Umbilical cord (tissue), 2 donors: ENCODE measurements around the gene VWC2L. TPM values are rescaled to one million over a fixed set of nuclear protein-coding genes. Genes with fewer than 3 reads are reported as not detected.

Experiments used
- DNase-seq: peaks from one replicate; pipeline ENCODE4 v3.0.0-alpha.2; 2015; ENCODE audit warnings: low spot score
- total RNA-seq: library from RNA; depleted of rRNA; stranded (reverse); fragments of >200 nt; gene quantifications from one replicate; pipeline ENCODE4 v1.2.3, GENCODE V29; 2014; ENCODE audit warnings: low replicate concordance; ENCODE audit not compliant: insufficient read depth

The VWC2L gene
- 4.3 TPM for total RNA-seq

DNA sequence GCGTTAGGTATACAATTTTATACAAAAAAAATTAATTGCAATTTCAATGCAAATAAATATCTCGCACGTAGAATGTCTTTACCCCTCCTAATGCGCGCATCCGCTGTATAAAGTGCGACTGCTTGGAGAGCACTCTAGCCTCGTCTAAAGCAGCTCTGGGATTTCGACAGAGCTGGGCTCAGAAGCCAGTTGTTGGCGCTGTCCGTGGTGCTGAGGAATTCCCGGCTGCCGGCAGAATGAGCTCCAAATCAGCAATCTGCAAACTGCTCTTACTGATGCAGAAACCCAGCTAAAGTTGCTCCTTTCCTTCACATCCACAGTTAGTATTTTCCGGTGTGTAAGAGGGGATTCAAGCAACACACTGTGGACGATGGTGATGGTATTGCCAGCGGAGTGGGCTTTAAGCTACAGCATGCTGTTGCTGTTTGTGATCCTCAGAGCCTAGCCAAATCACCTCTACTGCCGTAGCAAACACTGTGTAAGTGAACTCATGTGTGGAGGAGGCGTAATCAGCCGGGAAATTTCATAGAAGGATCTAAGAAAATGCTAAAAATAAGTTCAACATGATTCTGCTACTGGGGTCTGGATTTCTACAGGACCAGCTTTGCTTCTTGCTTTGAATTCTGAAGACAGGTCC is at the start of gene VWC2L:
TSS of gene VWC2L (plus strand) at position 137 of the 637 bp plus-strand sequence. CDS start 3,140 bp downstream, outside the sequence.
- peak; percentile 87 for DNase-seq

DNA sequence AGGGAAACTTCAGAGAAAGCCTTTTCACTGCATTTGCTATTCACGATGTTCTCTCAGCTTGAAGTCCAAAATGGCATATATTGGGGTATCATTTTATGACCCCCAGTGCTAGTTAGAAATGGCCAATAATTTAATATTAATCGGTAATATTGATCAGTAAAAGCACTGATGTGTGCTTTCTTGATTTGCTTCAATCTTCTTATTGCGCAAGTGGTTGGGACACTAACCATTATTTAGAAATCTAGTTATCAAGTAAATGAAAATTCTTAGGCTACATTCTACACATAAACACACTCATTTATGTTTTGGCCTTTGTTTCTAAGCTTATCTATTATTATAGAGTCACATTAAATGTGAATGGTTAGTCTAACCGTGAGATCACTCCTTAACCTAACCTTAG is 49.7 kb upstream of the VWC2L start:
- no peak for DNase-seq

DNA sequence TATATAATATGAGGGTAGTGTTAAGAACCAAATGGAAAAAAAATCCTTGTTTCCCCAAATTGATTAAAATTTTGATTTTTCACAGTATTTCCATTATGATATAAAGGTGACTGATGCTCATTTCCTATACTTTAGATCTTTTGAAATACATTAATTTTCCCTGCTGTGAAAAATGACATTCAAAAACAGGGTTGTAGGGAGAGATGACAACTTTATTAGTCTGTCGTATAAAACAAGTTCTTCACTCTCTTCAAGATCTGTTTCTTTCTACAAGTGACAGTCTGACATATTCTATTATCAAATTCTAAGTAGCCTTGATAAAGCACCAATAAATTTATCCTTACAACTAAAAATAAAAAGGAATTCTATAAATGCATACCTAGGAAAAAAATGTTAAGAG is 45.3 kb upstream of the VWC2L start:
- no peak for DNase-seq

DNA sequence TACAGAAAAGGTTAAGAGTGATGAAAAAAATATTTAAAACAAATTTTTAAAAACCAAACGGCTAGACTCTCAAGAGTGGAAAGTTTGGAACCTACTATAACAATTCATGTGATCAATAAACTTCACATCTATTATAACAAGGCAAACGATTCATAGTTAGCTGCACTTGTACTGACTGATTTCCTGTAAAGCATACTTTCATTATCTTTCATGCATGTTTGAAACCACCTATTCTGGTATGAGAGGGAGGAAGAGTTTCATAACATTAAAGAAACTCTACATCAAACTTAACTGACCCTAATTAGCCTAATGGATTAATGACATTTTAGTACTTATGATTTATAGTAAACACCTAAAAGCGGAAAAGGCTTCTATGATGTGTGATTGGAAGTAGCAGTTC is 43.7 kb upstream of the VWC2L start:
- no peak for DNase-seq

DNA sequence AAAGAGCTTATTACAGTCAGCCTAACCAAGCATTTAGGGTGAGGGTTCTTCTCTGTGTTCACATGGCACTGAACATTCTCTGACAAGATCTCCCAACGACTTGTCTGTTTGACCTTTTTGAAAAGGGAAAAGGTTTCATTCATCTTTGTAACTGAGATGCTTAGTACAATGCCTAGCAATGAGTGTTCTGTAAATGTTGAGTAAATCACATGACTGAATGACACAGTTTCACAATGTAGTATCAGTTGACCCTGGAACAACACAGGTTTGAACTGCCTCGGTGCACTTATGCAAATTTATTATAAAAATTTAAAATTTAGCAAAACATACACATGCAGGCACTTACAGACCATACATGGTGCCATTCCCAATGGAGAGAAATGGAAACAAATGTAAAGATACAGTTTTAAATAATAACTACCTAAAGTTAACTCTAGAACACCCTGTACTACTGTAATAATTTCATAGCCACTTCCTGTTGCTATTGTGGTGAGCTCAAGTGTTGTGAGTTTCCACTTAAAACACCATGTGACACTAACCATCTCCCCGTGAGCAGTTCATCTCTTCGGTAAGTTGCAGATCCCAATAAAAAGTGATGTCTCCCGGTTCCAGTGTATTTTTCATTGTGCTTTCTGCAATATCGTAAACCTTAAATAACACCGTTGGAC is 34.1 kb upstream of the VWC2L start:
- no peak for DNase-seq

DNA sequence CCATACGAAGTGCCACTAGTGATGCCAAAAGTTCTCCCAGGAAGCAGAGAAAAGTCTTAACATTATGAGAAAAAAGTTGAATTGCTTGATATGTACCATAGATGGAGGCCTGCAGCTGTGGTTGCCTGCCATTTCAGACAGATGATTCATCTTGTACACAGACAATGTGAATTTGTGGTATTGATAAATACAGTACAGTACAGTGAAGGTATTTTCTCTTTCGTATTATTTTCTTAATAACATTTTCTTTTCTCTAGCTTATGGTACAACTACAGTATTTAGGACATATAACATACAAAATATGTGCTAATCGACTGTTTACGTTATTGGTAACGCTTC is 33.6 kb upstream of the VWC2L start:
- DNase-seq, result no peak

DNA sequence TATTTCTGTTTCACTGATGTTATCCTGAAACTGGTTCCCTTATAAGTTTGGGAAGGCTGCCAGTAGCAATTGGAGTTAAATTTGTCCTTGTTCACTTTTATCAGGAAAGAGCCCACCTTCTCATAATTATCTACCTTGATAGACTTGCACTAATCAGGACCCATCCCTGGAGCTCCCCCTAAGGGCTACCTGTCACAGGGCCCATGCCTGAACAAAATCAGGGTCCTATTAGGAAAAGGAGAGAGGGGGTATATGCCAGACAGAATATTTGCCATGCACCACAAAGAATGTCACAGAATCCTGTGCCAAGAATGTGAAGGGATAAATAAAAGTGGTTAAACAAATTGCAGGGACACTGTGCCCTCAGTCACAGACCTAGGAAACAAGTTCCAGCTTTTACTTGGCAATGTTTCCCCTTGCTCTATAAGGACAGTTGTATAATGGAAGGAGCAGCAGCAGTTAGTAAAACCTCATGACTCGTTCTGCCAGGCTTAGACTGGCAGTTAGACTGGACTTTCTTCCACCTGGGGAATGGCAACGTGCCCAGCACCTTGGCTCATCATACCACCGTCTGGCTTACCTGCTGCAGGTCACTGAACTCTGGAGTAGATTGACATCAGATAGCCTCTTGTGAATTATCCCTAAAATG is 32.3 kb upstream of the VWC2L start:
- DNase-seq, result no peak

DNA sequence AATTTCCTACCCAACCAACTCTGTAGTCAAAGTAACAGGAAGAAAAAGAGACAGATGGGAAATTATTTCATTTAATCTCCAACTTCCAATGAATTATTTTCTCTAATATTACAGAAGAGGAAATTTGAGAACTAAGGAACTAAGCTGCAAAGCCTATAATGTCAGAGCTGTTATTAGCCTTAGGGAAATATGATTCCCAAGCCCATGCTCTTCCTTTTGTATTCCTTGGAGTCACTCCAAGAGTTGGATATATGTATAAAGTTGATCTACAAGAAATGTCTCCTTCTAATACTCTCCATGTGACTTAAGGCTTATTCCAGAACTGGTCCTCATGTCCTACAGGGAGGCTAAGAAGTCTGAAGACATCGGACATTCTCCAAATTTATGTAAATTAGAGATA is 31.6 kb upstream of the VWC2L start:
- DNase-seq, result no peak

DNA sequence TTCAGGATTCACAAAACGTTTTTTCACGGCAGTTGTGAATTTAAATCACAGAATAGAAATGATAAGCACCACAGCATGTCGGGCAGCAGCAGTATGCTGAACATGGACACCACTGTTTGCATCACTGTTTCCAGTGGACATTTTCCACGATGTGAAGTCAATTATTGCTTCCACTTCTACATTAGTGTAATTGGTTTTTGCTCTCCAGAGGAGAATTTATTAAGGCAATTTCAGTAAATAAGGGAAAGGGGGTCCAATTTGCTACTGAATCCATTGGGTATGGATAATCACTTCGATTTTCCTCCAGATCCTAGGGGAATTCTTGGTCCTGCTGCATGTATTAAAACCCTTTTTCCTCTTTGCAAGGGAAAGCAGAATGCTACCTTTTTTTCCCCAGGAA is 30.2 kb upstream of the VWC2L start:
- DNase-seq, result no peak

DNA sequence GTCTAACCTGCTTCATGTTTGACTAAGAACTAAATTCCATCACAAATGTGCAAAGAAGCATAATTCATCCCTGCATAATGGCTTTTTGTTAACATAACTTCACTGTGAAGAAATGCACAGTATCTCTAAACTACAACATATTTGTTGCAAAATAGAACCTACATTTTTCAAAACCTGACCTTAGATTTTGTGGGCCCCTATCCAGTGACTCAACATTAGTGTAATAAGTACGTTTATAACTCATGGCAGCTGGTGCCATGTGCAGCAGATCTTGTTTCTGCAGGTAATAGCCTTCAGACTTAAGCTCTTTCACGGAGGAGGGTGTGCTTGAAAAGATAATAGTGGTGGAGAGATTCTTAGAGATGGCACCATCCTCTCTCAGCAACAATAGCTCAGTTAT is 28.6 kb upstream of the VWC2L start:
- DNase-seq, result no peak

DNA sequence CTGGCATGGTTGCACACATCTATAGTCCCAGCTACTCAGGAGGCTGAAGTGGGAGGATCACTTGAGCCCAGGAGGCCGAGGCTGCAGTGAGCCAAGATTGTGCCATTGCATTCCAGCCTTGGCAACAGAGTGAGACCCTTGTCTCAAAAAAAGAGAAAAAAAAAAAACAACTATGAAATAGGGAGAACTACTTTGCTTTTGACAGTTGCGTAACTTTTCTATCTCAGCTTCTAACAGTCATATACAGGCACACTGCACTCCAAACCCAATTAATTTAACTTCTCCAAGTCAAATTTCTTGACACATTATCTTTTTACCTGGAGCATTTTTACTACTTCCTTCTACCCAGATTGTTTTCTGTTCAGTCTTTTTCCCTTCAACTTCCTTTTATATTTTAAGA is 24.1 kb upstream of the VWC2L start:
- DNase-seq, result no peak

DNA sequence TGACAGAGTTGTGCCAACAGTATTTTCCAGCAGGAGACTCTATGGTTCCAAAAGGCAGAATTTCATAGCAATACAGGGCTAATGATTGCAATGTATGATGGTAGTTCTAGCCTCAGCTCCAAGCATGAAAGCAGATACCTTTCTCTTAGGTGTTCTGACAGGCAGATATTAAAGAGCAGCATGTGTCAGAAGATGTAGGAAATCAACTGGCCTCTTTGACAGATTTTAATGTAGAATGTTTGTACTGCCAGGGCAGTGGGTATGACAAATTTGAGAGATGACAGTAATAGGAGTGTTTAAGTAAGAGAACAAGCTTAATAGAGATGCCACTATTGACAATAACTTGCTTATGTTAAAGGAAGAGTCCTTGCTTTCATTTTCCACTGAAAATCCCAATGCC is 21.5 kb upstream of the VWC2L start:
- no peak for DNase-seq

DNA sequence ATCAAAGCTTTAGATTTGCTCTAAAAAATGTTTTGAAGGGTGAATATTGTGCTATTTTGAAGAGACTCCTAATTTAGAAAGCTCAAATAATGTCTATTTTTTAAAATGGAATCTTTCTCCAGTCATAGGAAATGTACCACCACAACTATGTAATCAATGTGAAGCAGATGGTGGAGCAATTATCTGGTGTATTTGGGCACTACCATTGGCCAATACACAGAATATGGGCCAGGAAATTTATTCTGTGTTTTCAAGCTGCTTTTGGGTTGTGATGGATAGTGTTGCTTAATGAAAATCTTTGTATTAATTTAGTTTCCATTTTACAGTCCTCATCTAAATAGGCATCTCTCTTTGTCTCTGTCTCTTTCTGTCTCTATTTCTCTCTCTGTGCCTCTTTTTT is 17.1 kb upstream of the VWC2L start:
- no peak for DNase-seq

DNA sequence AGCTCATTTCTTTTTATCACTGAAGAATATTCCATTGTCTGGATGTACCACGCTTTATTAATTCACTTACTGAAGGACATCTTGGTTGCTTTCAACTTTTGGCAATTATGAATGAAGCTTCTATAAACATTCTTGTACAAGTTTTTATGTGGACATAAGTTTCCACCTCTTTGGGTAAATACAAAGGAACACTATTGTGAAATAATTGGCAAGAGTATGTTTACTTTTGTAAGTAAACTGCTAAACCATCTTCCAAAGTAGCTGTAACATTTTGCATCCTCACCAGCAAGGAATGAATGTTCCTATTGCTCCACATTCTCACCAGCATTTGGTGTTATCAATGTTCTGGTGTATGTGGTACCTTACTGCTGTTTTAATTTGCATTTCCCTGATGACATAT is 15.8 kb upstream of the VWC2L start:
- no peak for DNase-seq

DNA sequence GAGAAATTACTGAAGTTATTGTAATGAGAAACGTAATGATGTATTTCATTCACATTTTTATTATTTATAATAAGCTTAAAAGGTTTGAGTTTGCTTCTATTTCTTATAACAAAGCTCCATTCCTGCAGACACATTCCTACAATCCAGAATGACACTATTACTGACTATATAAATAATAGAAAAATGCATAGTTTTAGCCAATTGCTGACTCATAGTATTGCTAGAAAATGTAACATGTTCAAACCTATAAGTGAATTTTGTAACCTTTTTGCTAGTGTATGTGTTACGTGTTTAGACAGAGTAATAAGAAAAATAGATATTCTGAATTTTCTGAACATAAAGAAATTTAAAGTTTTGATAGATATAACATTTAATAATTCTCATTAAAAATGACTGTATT is 9.3 kb upstream of the VWC2L start:
- DNase-seq, result no peak

DNA sequence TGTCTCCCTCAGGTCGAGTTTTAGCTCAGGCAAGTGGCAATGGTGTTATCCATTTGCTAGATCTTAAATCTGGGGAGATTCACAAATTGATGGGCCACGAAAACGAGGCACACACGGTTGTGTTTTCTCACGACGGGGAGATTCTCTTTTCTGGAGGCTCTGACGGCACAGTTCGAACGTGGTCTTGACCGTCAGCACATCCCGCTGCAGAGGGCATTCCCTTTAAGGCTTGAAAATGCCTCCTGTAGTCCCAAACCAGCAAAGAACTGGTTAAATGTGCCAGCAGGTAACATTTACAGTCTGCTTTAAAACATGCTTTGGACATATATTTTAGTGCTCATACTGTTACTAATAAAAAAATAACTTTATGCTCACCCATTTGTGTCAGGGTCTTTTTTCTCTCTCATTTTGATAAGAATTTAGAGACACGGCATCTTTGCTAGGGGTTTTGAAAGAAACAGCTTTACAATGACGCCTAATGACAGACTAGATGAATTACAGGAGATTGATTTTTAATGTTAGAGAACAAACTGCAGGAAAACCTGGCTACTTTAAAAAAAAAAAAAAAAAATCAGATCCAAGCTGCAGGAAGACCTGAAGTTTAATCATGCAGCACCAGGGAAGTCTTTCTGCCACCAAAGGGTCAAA is 602 bp upstream of the VWC2L start:
- DNase-seq, result no peak

DNA sequence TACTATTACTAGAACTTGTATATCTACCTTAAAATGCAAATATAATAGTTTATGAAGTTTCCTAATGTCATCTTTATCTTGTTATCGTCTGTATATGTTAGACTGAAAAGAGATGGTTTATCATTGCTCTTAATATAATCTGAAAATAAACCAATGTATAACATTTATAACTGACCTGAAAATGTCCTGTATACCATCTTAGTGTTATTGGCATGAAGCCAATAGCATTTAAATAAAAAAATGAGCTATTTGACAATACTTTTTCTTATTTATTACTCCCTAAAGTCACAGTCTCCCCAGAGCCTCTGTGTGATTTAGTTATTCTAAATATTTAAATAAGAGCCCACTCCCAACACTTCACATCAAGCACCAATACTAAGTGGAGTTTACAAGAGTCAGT is 1.8 kb downstream of the VWC2L start:
- DNase-seq, result no peak

DNA sequence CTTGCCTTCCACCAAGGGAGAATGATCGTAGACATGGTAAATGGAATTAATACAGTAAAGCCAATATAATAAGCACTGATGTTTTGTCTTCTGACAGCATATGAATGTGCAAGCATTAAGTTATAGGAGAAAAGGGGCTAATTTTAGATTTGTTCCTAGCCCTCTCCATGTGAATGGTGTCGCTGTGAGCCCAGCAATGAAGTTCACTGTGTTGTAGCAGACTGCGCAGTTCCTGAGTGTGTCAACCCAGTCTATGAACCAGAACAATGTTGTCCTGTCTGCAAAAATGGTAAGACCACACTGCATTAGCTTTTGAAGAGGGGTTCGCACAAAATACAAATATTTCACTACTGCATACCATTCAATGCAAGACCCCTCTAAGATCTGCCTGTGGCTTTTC is 25.6 kb downstream of the VWC2L start:
- no peak for DNase-seq

DNA sequence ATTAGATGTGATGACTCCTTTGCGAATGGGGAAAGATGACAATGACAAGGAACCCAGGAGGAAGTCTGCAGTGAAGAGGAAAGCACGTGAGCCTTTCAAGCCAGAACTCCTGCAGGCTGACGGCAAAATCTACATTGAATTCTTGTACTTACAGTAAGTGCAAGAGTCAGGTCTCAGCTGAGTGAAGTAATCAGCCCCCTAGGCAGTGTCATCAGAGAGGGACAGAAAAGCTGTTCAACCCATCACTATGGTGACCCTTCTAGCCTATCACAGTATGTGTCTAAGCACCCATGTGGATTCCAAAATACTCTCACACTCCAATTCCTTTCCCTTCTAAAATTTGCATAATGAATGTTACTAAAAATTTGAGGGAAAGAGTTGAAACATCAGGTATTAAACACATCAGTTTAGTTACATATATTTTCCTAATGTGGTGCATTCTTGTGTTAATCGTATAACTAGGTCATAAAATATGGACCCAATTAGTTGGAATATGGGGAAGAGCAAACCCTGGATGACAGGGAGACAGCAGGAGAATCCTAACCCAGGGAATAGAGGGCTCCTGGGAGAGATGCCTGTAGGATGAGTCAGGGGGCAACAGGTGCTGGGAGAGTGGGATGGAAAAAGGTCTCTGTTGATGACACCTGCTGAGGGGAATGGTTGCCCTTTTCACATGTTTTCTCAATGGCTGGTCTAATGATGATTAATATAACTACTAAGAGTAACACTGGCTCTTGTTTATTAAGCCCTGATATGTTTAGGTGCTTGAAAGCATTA is 39.5 kb downstream of the VWC2L start:
- no peak for DNase-seq

DNA sequence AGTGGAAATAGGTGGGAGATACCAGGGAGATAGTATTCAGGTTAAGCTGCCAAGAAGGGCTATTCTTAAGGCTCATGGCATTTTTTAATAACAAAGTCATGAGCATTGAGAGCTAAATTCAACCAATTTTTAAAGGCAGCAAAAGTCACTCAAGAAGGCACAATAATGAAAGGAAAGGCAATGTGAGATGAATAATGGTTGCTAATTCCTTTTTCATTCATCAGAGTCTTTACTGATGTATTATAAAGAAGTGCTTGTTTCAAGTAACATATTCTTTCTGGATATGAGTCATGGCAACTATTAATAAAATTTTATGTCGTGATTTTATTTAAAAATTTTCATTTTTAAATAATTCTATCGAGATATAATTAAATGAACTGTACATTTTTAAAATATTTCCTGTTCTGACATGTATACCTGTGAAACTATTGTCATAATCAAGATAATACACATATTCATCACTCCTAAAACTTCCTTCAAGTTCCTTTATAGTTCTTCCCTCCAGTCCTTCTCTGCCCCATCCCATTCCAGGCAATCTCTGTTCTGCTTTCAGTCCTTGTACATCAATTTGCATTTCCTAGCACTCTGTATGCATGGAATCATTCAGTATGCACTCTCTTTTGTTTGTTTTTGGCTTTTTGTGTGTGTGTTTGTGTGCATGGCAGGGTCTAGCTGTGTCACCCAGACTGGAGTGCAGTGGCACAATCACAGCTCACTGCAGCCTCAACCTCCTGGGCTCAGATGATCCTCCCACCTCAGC is 40.8 kb downstream of the VWC2L start:
- no peak for DNase-seq
